CD4-positive, alpha-beta T cell (primary cell): ENCODE data around the gene BGN. TPM values are rescaled to one million over a fixed set of nuclear protein-coding genes. Genes with fewer than 3 reads are reported as not detected.

Experiments used
- ATAC-seq: fragments of 200-7000 bp; cut with Tn5 transposase; one replicate; pipeline ENCODE4 v1.10.0; 2022; ENCODE audit warnings: mild to moderate bottlenecking; ENCODE audit not compliant: poor library complexity
- CTCF ChIA-PET: fragments of 350-600 bp; sonication (Branson Sonifier 250); formaldehyde crosslinking; loops from one replicate; lab custom pipeline; 2021; ENCODE audit warnings: antibody characterized with exemption, inconsistent platforms; lab: Charles Lee
- POLR2A ChIA-PET: fragments of 350-600 bp; sonication (Branson Sonifier 250); formaldehyde crosslinking; loops from one replicate; lab custom pipeline; 2021; ENCODE audit warnings: antibody characterized with exemption, inconsistent platforms; lab: Charles Lee
- DNase-seq, 14 experiments: peaks; one replicate each; pipeline ENCODE4 v3.0.0-alpha.2; 2013 to 2020; ENCODE audit warnings: mixed read lengths in 2 of 14
- H3K27ac ChIP-seq, 2 donors: one replicate each; pipeline versions ENCODE4 v1.5.1 to v1.7.0; 2013; ENCODE audit warnings: low read length in 2 of 2, low read depth in 1 of 2, mild to moderate bottlenecking in 1 of 2
- H3K27me3 ChIP-seq, 2 experiments: 1 replicate in 1 of 2; 2 replicates in 1 of 2; pipeline versions ENCODE4 v1.6.1 to v1.7.0; 2013; ENCODE audit warnings: low read length in 2 of 2, control low read depth in 1 of 2, mild to moderate bottlenecking in 1 of 2, moderate library complexity in 1 of 2; ENCODE audit not compliant: insufficient read depth in 2 of 2, control insufficient read depth in 1 of 2
- H3K36me3 ChIP-seq: one replicate; pipeline ENCODE4 v1.6.1; 2013; ENCODE audit warnings: low read length, control low read depth; ENCODE audit not compliant: insufficient read depth
- H3K4me1 ChIP-seq: one replicate; pipeline ENCODE4 v1.6.1; 2013; ENCODE audit warnings: low read length, control low read depth; ENCODE audit not compliant: insufficient read depth
- H3K4me3 ChIP-seq: one replicate; pipeline ENCODE4 v1.5.1; 2013; ENCODE audit warnings: mild to moderate bottlenecking, low read length, moderate library complexity
- H3K9me3 ChIP-seq, 2 experiments: 1 replicate in 1 of 2; 2 replicates in 1 of 2; pipeline versions ENCODE4 v1.6.1 to v1.7.0; 2013; ENCODE audit warnings: low read length in 2 of 2, mild to moderate bottlenecking in 2 of 2, control low read depth in 1 of 2, moderate library complexity in 1 of 2; ENCODE audit not compliant: control insufficient read depth in 1 of 2, insufficient read depth in 1 of 2
- H3K27ac Mint-ChIP-seq: one replicate; pipeline ENCODE4 v1.8.0; 2020; ENCODE audit warnings: mixed read lengths
- H3K27me3 Mint-ChIP-seq: one replicate; pipeline ENCODE4 v1.8.0; 2021; ENCODE audit warnings: mixed read lengths
- H3K36me3 Mint-ChIP-seq: one replicate; pipeline ENCODE4 v1.8.0; 2021; ENCODE audit warnings: low read depth, mixed read lengths
- H3K4me1 Mint-ChIP-seq: one replicate; pipeline ENCODE4 v1.8.0; 2021; ENCODE audit warnings: low read depth, mixed read lengths
- H3K4me3 Mint-ChIP-seq: one replicate; pipeline ENCODE4 v1.8.0; 2020; ENCODE audit warnings: mild to moderate bottlenecking, mixed read lengths
- H3K9me3 Mint-ChIP-seq: one replicate; pipeline ENCODE4 v1.8.0; 2020; ENCODE audit warnings: mixed read lengths
- CTCF ChIP-seq: fragments of 200-600 bp; IDR thresholded peaks from one replicate; pipeline ENCODE4 v1.8.0; 2022; ENCODE audit warnings: antibody characterized with exemption, mild to moderate bottlenecking
- intact Hi-C, 2 experiments: fragments of 100-400 bp; cut with DNase I in 1 of 2; cut with micrococcal nuclease in 1 of 2; formaldehyde crosslinking; loops; one replicate each; pipeline versions ENCODE4 v1.15.1 to v1.9.0; 2023 to 2025; cut with DNase I, micrococcal nuclease
- total RNA-seq, 174 experiments: library from RNA in 2 of 174; stranded (reverse) in 2 of 174; gene quantifications; one replicate each; pipeline ENCODE4 v1.2.3 and lab custom pipeline; 2021 to 2026

Gene BGN
- total RNA-seq, 2 experiments from 2014 or later = not detected

GRCh38 chrX:153485396-153486080 is 9.2 kb upstream of the BGN start:
- Histone ChIP-seq H3K4me1 (no peaks in the 10 kb centered on the region), H3K9me3 (no peaks in the 10 kb centered on the region), H3K27ac (no peak overlapping the region), H3K36me3 (no peaks in the 10 kb centered on the region), H3K4me3 (no peak overlapping the region), H3K27me3 (no peaks in the 10 kb centered on the region)
- no peaks in the 10 kb centered on the region for H3K9me3 Mint-ChIP-seq
- no peaks in the 10 kb centered on the region for H3K27me3 Mint-ChIP-seq
- intact Hi-C loops = no loop called here
- no peak for TF ChIP-seq CTCF
- H3K27ac Mint-ChIP-seq = no peak overlapping the region
- H3K4me3 Mint-ChIP-seq = no peak overlapping the region
- no peak for ATAC-seq
- no peaks in the 10 kb centered on the region for H3K4me1 Mint-ChIP-seq
- ChIA-PET POLR2A (no interaction called here), CTCF (no interaction called here)
- H3K36me3 Mint-ChIP-seq = no peaks in the 10 kb centered on the region
- no peak for DNase-seq

GRCh38 chrX:153486171-153486570 is 8.6 kb upstream of the BGN start:
- CTCF ChIA-PET = no interaction called here
- Mint-ChIP-seq H3K36me3 (no peaks in the 10 kb centered on the region), H3K4me1 (no peaks in the 10 kb centered on the region), H3K27ac (no peak overlapping the region), H3K27me3 (no peaks in the 10 kb centered on the region), H3K4me3 (no peak overlapping the region), H3K9me3 (no peaks in the 10 kb centered on the region)
- Histone ChIP-seq H3K9me3 (no peaks in the 10 kb centered on the region), H3K27me3 (no peaks in the 10 kb centered on the region), H3K4me1 (no peaks in the 10 kb centered on the region), H3K27ac (no peak overlapping the region), H3K4me3 (no peak overlapping the region), H3K36me3 (no peaks in the 10 kb centered on the region)
- intact Hi-C loops = no loop called here
- POLR2A ChIA-PET = no interaction called here
- TF ChIP-seq CTCF = no peak
- DNase-seq (no peak), ATAC-seq (no peak)

DNA sequence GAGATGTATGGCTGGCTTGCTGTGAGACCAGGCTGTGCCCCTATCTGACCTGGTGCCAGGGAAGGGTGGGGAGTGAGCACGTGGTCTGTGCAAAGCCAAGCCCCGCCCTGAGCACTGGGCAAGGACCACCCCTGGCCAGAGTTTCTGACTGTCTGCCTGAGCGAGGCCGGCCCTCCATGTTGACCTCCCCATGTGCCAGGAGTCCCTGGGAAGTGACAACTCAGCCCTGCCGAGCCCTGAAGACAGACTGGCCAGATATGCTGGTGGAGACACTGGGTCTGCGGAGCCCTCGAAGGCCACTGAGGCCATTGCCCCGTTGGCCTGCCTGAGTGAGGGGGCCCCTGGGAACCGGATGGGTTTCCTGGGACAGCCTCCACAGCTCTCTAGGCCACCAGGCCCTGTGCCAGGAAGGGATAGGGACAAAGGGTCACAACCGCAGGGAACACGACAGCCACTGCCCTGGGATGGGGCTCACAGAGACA is 7.1 kb upstream of the BGN start:
- CTCF ChIA-PET = no interaction called here

More for the DNA sequence above, 7.1 kb upstream of the BGN start:
- H3K27me3 Mint-ChIP-seq = no peaks in the 10 kb centered on the region
- no peaks in the 10 kb centered on the region for H3K27me3 ChIP-seq
- POLR2A ChIA-PET = no interaction called here
- no peaks in the 10 kb centered on the region for H3K36me3 ChIP-seq
- no peaks in the 10 kb centered on the region for H3K4me1 Mint-ChIP-seq
- TF ChIP-seq CTCF = no peak
- no peaks in the 10 kb centered on the region for H3K36me3 Mint-ChIP-seq
- intact Hi-C loops = loop anchor here in 1 of 2 experiments (2.0 kb wide), 1 partner anchor 35 kb away; no protein-coding TSS in a partner anchor
- no peaks in the 10 kb centered on the region for H3K9me3 ChIP-seq
- H3K4me3 Mint-ChIP-seq = no peak overlapping the region
- no peaks in the 10 kb centered on the region for H3K4me1 ChIP-seq
- H3K4me3 ChIP-seq = no peak overlapping the region
- DNase-seq (no peak), ATAC-seq (no peak)
- no peaks in the 10 kb centered on the region for H3K9me3 Mint-ChIP-seq
- H3K27ac ChIP-seq = no peak overlapping the region
- H3K27ac Mint-ChIP-seq = no peak overlapping the region
